ENCODE measurements around the gene TTC7B. TPM values are rescaled to one million over a fixed set of nuclear protein-coding genes. Genes with fewer than 3 reads are reported as not detected.

Gene TTC7B
- total and polyA plus RNA-seq, 2 donors (not counting 3 experiments of a cell fraction or from before 2014, with no cell fraction given), result 46.8 to 76.5 TPM

DNA sequence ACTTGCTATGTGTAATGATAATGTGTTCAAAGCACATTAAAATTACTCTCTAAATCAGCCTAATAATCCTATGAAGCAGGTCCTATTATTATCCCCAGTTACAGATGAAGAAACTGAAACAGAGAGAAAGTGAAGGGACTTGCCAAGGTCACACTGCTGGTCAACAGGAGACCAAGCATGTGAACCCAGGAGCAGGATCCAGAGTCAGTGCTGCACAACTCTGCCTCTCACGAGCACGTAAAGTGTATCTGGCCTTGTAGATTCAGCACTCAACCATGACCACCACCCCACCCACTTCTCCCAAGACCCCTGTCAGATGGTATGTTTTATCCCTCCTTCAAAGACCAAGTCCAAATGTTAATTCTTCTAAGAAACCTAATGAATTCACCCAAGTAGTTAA lies 100.7 kb downstream of the TTC7B start:
- TF ChIP-seq FOS (IDR thresholded peaks at IDR 0.05; ENCODE audit: borderline replicate concordance, insufficient read depth, low read length) (no peak), POLR2A (IDR thresholded peaks at IDR 0.05; ENCODE audit: low read depth, low read length) (no peak), CTCF (IDR thresholded peaks at IDR 0.05; ENCODE audit: extremely low read depth in 1 of 2, insufficient read depth in 1 of 2, low read depth in 1 of 2, low read length in 2 of 2) (no peak), MAX (IDR thresholded peaks at IDR 0.05; ENCODE audit: insufficient read depth, insufficient read length) (no peak), GATA2 (IDR thresholded peaks at IDR 0.05; ENCODE audit: insufficient read depth, insufficient read length, low read depth, low read length) (no peak)
- FAIRE-seq, result no peak
- no peaks in the 10 kb centered on the region for H4K20me1 ChIP-seq (replicated peaks; ENCODE audit: control insufficient read depth, extremely low read depth, insufficient read depth, low read length)
- intact Hi-C loops (cut with micrococcal nuclease) (no loop called here), dilution Hi-C loops (cut with MboI; ENCODE audit: extremely low pct_ligation_motif_present, low sequenced_read_pairs) (no loop called here)
- no peaks in the 10 kb centered on the region for H3K36me3 ChIP-seq (ENCODE audit: control insufficient read depth in 2 of 2, extremely low read depth in 1 of 2, insufficient read depth in 2 of 2, low read length in 2 of 2)
- H3K4me3 ChIP-seq (replicated peaks in 1 of 3; ENCODE audit: insufficient read depth in 1 of 3, low read depth in 1 of 3, low read length in 3 of 3), result no peak overlapping the region
- ChIA-PET POLR2A (no interaction called here), CTCF (no interaction called here)
- H3K9ac ChIP-seq (replicated peaks; ENCODE audit: extremely low read depth, insufficient read depth, low read length), result no peak overlapping the region
- no peaks in the 10 kb centered on the region for H3K27me3 ChIP-seq (ENCODE audit: control insufficient read depth in 2 of 2, insufficient read depth in 2 of 2, low read length in 2 of 2)
- no peak overlapping the region for H2AFZ ChIP-seq (ENCODE audit: low read depth, low read length)
- H3K79me2 ChIP-seq (ENCODE audit: control insufficient read depth, insufficient read depth, low read length), result no peaks in the 10 kb centered on the region
- no peaks in the 10 kb centered on the region for H3K4me1 ChIP-seq (ENCODE audit: control insufficient read depth, extremely low read depth, insufficient read depth, low read length)
- BruUV-seq (replicated peaks), result no TSS peak
- DNase-seq (ENCODE audit: low read depth, low spot score), result no peak
- no peaks in the 10 kb centered on the region for H3K9me3 ChIP-seq (replicated peaks; ENCODE audit: control insufficient read depth, insufficient read depth, low read length)
- H3K9me1 ChIP-seq (replicated peaks; ENCODE audit: control insufficient read depth, extremely low read depth, insufficient read depth, low read length), result no peaks in the 10 kb centered on the region
- no peak overlapping the region for H3K27ac ChIP-seq (ENCODE audit: insufficient read depth, low read depth, low read length)
- H3K4me2 ChIP-seq (ENCODE audit: insufficient read depth, low read length), result no peak overlapping the region

DNA sequence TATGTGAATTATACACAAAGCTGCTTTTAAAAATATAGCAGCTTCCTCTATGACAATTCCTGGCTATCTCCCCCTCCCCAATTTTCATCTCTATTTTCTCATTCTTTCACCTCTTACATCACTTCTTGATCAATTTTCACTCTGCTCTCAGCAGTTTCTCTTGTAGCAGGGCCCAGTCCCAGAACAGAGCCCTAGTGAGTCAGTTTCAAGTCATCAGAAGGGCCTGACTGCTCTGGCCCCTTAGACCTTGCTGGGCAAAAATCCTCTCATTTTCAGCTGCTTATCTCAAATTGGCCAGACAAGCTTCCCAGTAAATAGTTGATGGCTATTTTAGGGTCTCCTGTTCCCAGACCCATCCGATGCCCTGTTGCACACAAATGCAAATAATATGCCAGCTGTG lies 101.4 kb downstream of the TTC7B start:
- no peak overlapping the region for H3K4me2 ChIP-seq (ENCODE audit: insufficient read depth, low read length)
- intact Hi-C loops (cut with micrococcal nuclease) (no loop called here), dilution Hi-C loops (cut with MboI; ENCODE audit: extremely low pct_ligation_motif_present, low sequenced_read_pairs) (no loop called here)
- no peaks in the 10 kb centered on the region for H3K27me3 ChIP-seq (ENCODE audit: control insufficient read depth in 2 of 2, insufficient read depth in 2 of 2, low read length in 2 of 2)
- no peak overlapping the region for H3K27ac ChIP-seq (ENCODE audit: insufficient read depth, low read depth, low read length)
- no peaks in the 10 kb centered on the region for H4K20me1 ChIP-seq (replicated peaks; ENCODE audit: control insufficient read depth, extremely low read depth, insufficient read depth, low read length)
- no peak overlapping the region for H2AFZ ChIP-seq (ENCODE audit: low read depth, low read length)
- ChIA-PET CTCF (interaction anchor here (0.5 kb wide), 1 partner anchor 157 kb away, joined by 3 read pairs; no protein-coding TSS in a partner anchor), POLR2A (no interaction called here)
- H3K36me3 ChIP-seq (ENCODE audit: control insufficient read depth in 2 of 2, extremely low read depth in 1 of 2, insufficient read depth in 2 of 2, low read length in 2 of 2), result no peaks in the 10 kb centered on the region
- H3K4me3 ChIP-seq (replicated peaks in 1 of 3; ENCODE audit: insufficient read depth in 1 of 3, low read depth in 1 of 3, low read length in 3 of 3), result no peak overlapping the region
- H3K9ac ChIP-seq (replicated peaks; ENCODE audit: extremely low read depth, insufficient read depth, low read length), result no peak overlapping the region
- H3K4me1 ChIP-seq (ENCODE audit: control insufficient read depth, extremely low read depth, insufficient read depth, low read length), result no peaks in the 10 kb centered on the region
- no TSS peak for BruUV-seq (replicated peaks)
- DNase-seq (ENCODE audit: low read depth, low spot score) (no peak), FAIRE-seq (no peak)
- no peak for TF ChIP-seq CTCF (IDR thresholded peaks at IDR 0.05; ENCODE audit: extremely low read depth in 1 of 2, insufficient read depth in 1 of 2, low read depth in 1 of 2, low read length in 2 of 2)
- no peak for TF ChIP-seq MAX (IDR thresholded peaks at IDR 0.05; ENCODE audit: insufficient read depth, insufficient read length)
- no peak for TF ChIP-seq JUN (IDR thresholded peaks at IDR 0.05; ENCODE audit: borderline replicate concordance, insufficient read depth, insufficient read length, low read depth)
- TF ChIP-seq POLR2AphosphoS5 (IDR thresholded peaks at IDR 0.05; ENCODE audit: insufficient read depth, low read depth, low read length), result no peak
- TF ChIP-seq POLR2A (IDR thresholded peaks at IDR 0.05; ENCODE audit: low read depth, low read length), result no peak
- TF ChIP-seq MYC (IDR thresholded peaks at IDR 0.05; ENCODE audit: low read depth, low read length), result no peak
- no peak for TF ChIP-seq FOS (IDR thresholded peaks at IDR 0.05; ENCODE audit: borderline replicate concordance, insufficient read depth, low read length)
- TF ChIP-seq GATA2 (IDR thresholded peaks at IDR 0.05; ENCODE audit: insufficient read depth, insufficient read length, low read depth, low read length), result no peak
- no peak for TF ChIP-seq EZH2 (IDR thresholded peaks at IDR 0.05; ENCODE audit: borderline replicate concordance, low read depth, low read length, severe bottlenecking)
- no peaks in the 10 kb centered on the region for H3K9me3 ChIP-seq (replicated peaks; ENCODE audit: control insufficient read depth, insufficient read depth, low read length)
- no peaks in the 10 kb centered on the region for H3K9me1 ChIP-seq (replicated peaks; ENCODE audit: control insufficient read depth, extremely low read depth, insufficient read depth, low read length)
- H3K79me2 ChIP-seq (ENCODE audit: control insufficient read depth, insufficient read depth, low read length), result no peaks in the 10 kb centered on the region

Measured in endothelial cell of umbilical vein (primary cell).